Lung (tissue), 12 donors: ENCODE data around the gene HOXC5. TPM values are rescaled to one million over a fixed set of nuclear protein-coding genes. Genes with fewer than 3 reads are reported as not detected.

Experiments
- ATAC-seq: fragments of 200-7000 bp; cut with Tn5 transposase; one replicate; pipeline ENCODE4 v1.9.1; 2020; ENCODE audit warnings: moderate number of reproducible peaks; ENCODE audit not compliant: insufficient read depth, low FRiP score
- DNase-seq, 3 donors: peaks; one replicate each; pipeline ENCODE4 v3.0.0-alpha.2; 2013 to 2017
- H3K27ac ChIP-seq, 2 donors: one replicate each; pipeline ENCODE4 v1.5.1; 2013; ENCODE audit warnings: mild to moderate bottlenecking in 2 of 2, moderate library complexity in 2 of 2, control low read depth in 1 of 2, inconsistent platforms in 1 of 2, low read depth in 1 of 2, low read length in 1 of 2
- H3K27me3 ChIP-seq, 3 donors: one replicate each; pipeline ENCODE4 v1.5.1; 2013; ENCODE audit warnings: low read length in 2 of 3; ENCODE audit not compliant: control insufficient read depth in 3 of 3, insufficient read depth in 3 of 3
- H3K36me3 ChIP-seq, 4 donors: one replicate each; pipeline ENCODE4 v1.5.1; 2013; ENCODE audit warnings: low read length in 4 of 4, mild to moderate bottlenecking in 1 of 4, moderate library complexity in 1 of 4; ENCODE audit not compliant: control insufficient read depth in 4 of 4, insufficient read depth in 4 of 4
- H3K4me1 ChIP-seq, 5 donors: one replicate each; pipeline ENCODE4 v1.5.1; 2013; ENCODE audit warnings: low read length in 5 of 5, mild to moderate bottlenecking in 2 of 5, moderate library complexity in 1 of 5; ENCODE audit not compliant: control insufficient read depth in 5 of 5, insufficient read depth in 5 of 5
- H3K4me3 ChIP-seq: one replicate; pipeline ENCODE4 v1.5.1; 2013; ENCODE audit warnings: mild to moderate bottlenecking, control low read depth, moderate library complexity
- H3K9ac ChIP-seq, 2 donors: one replicate each; pipeline ENCODE4 v1.5.1; 2013; ENCODE audit warnings: low read length in 2 of 2, control low read depth in 1 of 2; ENCODE audit not compliant: insufficient read depth in 1 of 2
- H3K9me3 ChIP-seq, 4 donors: one replicate each; pipeline ENCODE4 v1.5.1; 2013; ENCODE audit warnings: low read length in 3 of 4, mild to moderate bottlenecking in 1 of 4, moderate library complexity in 1 of 4; ENCODE audit not compliant: control insufficient read depth in 4 of 4, insufficient read depth in 3 of 4
- CTCF ChIP-seq: IDR thresholded peaks from 2 replicates; pipeline ENCODE4 v1.5.1; 2012; ENCODE audit warnings: mild to moderate bottlenecking; ENCODE audit errors: control extremely low read depth, extremely low read depth
- WGBS, 2 donors: extraction: QIAGEN DNeasy Blood & Tissue Kit; methylation state at CpG; one replicate each; pipeline ENCODE4 v1.1.7; 2013; 5-methylcytosine and 5-hydroxymethylcytosine counted together
- polyA plus RNA-seq, 2 donors: library from polyadenylated mRNA; stranded (reverse); fragments of 200-250 nt; gene quantifications; one replicate each; pipeline ENCODE4 v1.2.1, GENCODE V29; 2013
- total RNA-seq, 2 donors: library from RNA; depleted of rRNA in 1 of 2; stranded (reverse); fragments of >200 nt in 1 of 2; gene quantifications; one replicate each; pipeline ENCODE4 v1.2.1, GENCODE V29; 2014 to 2021
- donor health status: control.
- donor health status: control.
- donor health status: Bipolar disorder and iron deficiency.
- donor health status: healthy.
- donor health status: DM: yes; HTN: yes; CAD: no.

The HOXC5 gene
- total and polyA plus RNA-seq, 4 donors: 0.08 to 0.26 (median 0.17) TPM

- WGBS, 2 donors: 26 to 35% methylated on average over 16 of the region's 16 CpGs
- DNase-seq (no peak), ATAC-seq (no peak)
- Histone ChIP-seq H3K9me3 (peaks cover 0 to 6% (median 0%) of the 10 kb centered on the region in 4 donors), H3K9ac (no peak overlapping the region), H3K27ac (no peak overlapping the region), H3K27me3 (peaks cover 13 to 80% (median 76%) of the 10 kb centered on the region in 3 donors), H3K4me1 (peaks cover 0 to 42% (median 0%) of the 10 kb centered on the region in 5 donors), H3K4me3 (no peak overlapping the region), H3K36me3 (no peaks in the 10 kb centered on the region)
- TF ChIP-seq CTCF: no peak
These were observed 13.1 kb downstream of the HOXC5 start for GRCh38 chr12:54045868-54046521.

GRCh38 chr12:54046809-54047159 lies 13.9 kb downstream of the HOXC5 start:
- Histone ChIP-seq H3K4me1 (peaks cover 0 to 47% (median 0%) of the 10 kb centered on the region in 5 donors), H3K9me3 (peaks cover 0 to 7% (median 0%) of the 10 kb centered on the region in 4 donors), H3K4me3 (no peak overlapping the region), H3K9ac (no peak overlapping the region), H3K36me3 (no peaks in the 10 kb centered on the region), H3K27me3 (peaks cover 13 to 88% (median 77%) of the 10 kb centered on the region in 3 donors), H3K27ac (no peak overlapping the region)
- ATAC-seq (no peak), DNase-seq (no peak)
- TF ChIP-seq CTCF: no peak
- 12 to 17% methylated on average over 27 of the region's 27 CpGs for WGBS, 2 donors

- Histone ChIP-seq H3K36me3 (no peaks in the 10 kb centered on the region), H3K9me3 (peaks cover 0 to 7% (median 0%) of the 10 kb centered on the region in 4 donors), H3K27me3 (peaks cover 13 to 93% (median 74%) of the 10 kb centered on the region in 3 donors), H3K27ac (no peak overlapping the region), H3K9ac (no peak overlapping the region), H3K4me1 (peaks cover 0 to 53% (median 1%) of the 10 kb centered on the region in 5 donors), H3K4me3 (no peak overlapping the region)
- peak in 2 of 3 donors; percentile 28 to 38 for DNase-seq
- no peak for TF ChIP-seq CTCF
- ATAC-seq: no peak
- 9 to 12% methylated on average over 60 to 61 of the region's 61 CpGs for WGBS, 2 donors
These were observed 14.5 kb downstream of the HOXC5 start for GRCh38 chr12:54047160-54047963.
